Lower lobe of right lung (tissue), 2 donors: Measurements from ENCODE around the gene ATG10. TPM values are rescaled to one million over a fixed set of nuclear protein-coding genes. Genes with fewer than 3 reads are reported as not detected.

Experiments
- ATAC-seq, 2 donors: fragments of 200-7000 bp; cut with Tn5 transposase; one replicate each; pipeline ENCODE4 v1.9.1; 2020 to 2022; ENCODE audit warnings: mild to moderate bottlenecking in 2 of 2, moderate library complexity in 2 of 2
- DNase-seq: peaks from one replicate; pipeline ENCODE4 v3.0.0-alpha.2; 2020
- H3K27ac ChIP-seq: fragments of 200-600 bp; one replicate; pipeline ENCODE4 v1.8.0; 2022
- H3K27me3 ChIP-seq: fragments of 200-600 bp; one replicate; pipeline ENCODE4 v1.8.0; 2022; ENCODE audit warnings: low read depth
- H3K36me3 ChIP-seq: fragments of 200-600 bp; one replicate; pipeline ENCODE4 v1.8.0; 2022; ENCODE audit warnings: mild to moderate bottlenecking
- H3K4me1 ChIP-seq: fragments of 200-600 bp; one replicate; pipeline ENCODE4 v1.8.0; 2022
- H3K4me3 ChIP-seq: fragments of 200-600 bp; one replicate; pipeline ENCODE4 v1.8.0; 2022; ENCODE audit warnings: mild to moderate bottlenecking
- H3K9me3 ChIP-seq: fragments of 200-600 bp; one replicate; pipeline ENCODE4 v1.8.0; 2022
- intact Hi-C: fragments of 100-400 bp; cut with DNase I; formaldehyde crosslinking; loops from one replicate; pipeline ENCODE4 v1.11.0; 2022
- total RNA-seq: library from RNA; stranded (reverse); fragmentation: NEBNext Ultra II Directional; extraction: Animal tissue kit (Norgen Biotek cat#: 25700); gene quantifications from one replicate; pipeline ENCODE4 v1.2.1, GENCODE V29; 2021
- TF ChIP-seq, protein P1 (sequence below): fragments of 200-600 bp; IDR thresholded peaks from one replicate; pipeline ENCODE4 v1.8.0; 2022; ENCODE audit warnings: antibody characterized with exemption, mild to moderate bottlenecking
- donor health status: DM: no; HTN: yes; CAD: no; lungs with severe emphysema.

ATG10 gene
- total RNA-seq, 1 donor from 2014 or later, result 5.4 TPM

DNA sequence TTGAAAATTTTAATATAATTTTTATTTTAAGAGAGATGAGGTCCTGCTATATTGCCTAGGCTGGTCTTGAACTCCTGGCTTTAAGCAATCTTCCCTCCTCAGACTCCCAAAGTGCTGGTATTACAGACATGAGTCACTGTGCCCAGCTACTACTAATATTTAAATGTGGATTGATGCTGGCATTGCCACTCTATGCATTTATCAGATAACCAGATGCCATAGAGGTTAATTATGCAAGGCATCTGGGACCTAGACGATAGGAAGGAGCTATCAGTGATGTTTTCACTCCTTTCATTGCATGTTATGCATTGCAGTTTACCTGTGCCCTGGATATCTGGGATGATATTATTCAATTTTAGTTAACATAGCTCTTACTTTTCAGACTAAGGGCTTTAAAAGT lies 179.4 kb downstream of the ATG10 start:
- no peaks in the 10 kb centered on the region for H3K4me1 ChIP-seq
- TF ChIP-seq, protein P1, sequence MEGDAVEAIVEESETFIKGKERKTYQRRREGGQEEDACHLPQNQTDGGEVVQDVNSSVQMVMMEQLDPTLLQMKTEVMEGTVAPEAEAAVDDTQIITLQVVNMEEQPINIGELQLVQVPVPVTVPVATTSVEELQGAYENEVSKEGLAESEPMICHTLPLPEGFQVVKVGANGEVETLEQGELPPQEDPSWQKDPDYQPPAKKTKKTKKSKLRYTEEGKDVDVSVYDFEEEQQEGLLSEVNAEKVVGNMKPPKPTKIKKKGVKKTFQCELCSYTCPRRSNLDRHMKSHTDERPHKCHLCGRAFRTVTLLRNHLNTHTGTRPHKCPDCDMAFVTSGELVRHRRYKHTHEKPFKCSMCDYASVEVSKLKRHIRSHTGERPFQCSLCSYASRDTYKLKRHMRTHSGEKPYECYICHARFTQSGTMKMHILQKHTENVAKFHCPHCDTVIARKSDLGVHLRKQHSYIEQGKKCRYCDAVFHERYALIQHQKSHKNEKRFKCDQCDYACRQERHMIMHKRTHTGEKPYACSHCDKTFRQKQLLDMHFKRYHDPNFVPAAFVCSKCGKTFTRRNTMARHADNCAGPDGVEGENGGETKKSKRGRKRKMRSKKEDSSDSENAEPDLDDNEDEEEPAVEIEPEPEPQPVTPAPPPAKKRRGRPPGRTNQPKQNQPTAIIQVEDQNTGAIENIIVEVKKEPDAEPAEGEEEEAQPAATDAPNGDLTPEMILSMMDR, result no peak
- no peak overlapping the region for H3K27ac ChIP-seq
- H3K9me3 ChIP-seq, result no peaks in the 10 kb centered on the region
- intact Hi-C loops, result no loop called here
- no peaks in the 10 kb centered on the region for H3K27me3 ChIP-seq
- no peak overlapping the region for H3K4me3 ChIP-seq
- no peak for ATAC-seq
- DNase-seq, result no peak
- H3K36me3 ChIP-seq, result no peaks in the 10 kb centered on the region

DNA sequence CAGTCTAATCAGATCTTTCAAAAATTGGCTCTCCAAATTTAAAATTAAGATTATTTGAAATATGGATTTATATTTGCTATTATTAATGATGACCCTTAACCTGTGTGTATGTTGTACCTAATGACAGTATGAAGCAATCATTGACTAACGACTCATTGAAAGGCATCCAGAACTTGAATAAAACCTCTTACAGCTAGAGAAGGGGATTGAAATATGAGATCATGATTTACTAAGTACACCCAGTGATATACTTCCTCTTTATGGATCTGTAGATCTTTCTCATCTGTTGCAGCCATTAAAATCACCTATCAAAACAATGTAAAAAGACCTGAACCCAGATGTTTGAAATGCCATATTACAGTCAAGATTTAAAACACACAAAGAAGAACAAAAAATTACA lies 179.8 kb downstream of the ATG10 start:
- H3K36me3 ChIP-seq, result no peaks in the 10 kb centered on the region
- no peak overlapping the region for H3K27ac ChIP-seq
- no peaks in the 10 kb centered on the region for H3K27me3 ChIP-seq
- no peaks in the 10 kb centered on the region for H3K4me1 ChIP-seq
- H3K4me3 ChIP-seq, result no peak overlapping the region
- intact Hi-C loops, result no loop called here
- H3K9me3 ChIP-seq, result no peaks in the 10 kb centered on the region
- DNase-seq (no peak), ATAC-seq (no peak)
- TF ChIP-seq, protein P1, result no peak

DNA sequence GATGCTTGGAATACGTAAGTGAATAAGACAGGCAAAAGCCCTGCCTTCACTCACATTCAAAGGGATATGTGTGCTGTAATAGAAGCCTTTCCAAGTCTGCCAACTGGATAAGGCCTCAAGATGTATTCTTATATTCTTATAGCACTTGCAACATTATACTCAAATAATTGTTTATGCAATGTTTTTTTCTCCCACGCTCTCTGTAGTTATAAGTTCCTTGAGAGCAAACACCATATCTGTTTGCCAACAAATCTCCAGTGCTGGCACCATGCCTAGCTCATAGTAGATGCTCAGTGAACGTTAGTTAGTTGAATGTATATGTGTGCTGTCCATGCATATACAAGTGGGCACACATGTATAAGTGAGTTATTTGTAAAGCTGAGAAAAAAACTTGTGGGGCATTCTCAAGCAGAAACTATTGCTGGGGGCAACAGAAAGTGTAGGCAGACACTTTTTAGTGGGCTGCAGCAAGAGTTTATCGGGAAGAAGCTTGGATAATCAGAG lies 181.2 kb downstream of the ATG10 start:
- intact Hi-C loops, result no loop called here
- ATAC-seq (no peak), DNase-seq (no peak)
- no peaks in the 10 kb centered on the region for H3K9me3 ChIP-seq
- H3K4me3 ChIP-seq, result no peak overlapping the region
- H3K4me1 ChIP-seq, result no peaks in the 10 kb centered on the region
- TF ChIP-seq, protein P1, result no peak
- H3K27ac ChIP-seq, result no peak overlapping the region
- H3K36me3 ChIP-seq, result no peaks in the 10 kb centered on the region
- H3K27me3 ChIP-seq, result no peaks in the 10 kb centered on the region

DNA sequence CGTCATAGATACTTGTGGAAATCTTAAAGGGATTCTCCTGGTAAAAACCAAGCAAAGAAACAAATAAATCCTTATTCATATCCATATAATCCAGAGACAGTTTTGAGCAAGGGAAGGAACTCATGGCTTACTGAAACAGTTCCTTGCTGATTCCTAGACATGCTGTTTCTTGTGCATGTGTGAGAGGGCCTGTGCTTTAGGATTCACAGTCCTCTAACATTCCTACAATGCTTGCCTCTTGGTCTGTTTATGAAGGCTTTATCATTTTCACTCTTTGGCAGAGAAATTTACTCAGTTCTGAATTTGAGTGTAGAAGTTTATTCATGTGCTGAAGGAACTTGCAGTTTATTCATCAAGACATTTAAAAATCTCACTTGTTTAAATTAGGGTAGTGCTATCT lies 183.0 kb downstream of the ATG10 start:
- H3K4me3 ChIP-seq, result no peak overlapping the region
- ATAC-seq (no peak), DNase-seq (no peak)
- H3K4me1 ChIP-seq, result no peaks in the 10 kb centered on the region
- H3K27me3 ChIP-seq, result no peaks in the 10 kb centered on the region
- TF ChIP-seq, protein P1, result no peak
- H3K36me3 ChIP-seq, result no peaks in the 10 kb centered on the region
- H3K9me3 ChIP-seq, result no peaks in the 10 kb centered on the region
- intact Hi-C loops, result no loop called here
- H3K27ac ChIP-seq, result no peak overlapping the region

DNA sequence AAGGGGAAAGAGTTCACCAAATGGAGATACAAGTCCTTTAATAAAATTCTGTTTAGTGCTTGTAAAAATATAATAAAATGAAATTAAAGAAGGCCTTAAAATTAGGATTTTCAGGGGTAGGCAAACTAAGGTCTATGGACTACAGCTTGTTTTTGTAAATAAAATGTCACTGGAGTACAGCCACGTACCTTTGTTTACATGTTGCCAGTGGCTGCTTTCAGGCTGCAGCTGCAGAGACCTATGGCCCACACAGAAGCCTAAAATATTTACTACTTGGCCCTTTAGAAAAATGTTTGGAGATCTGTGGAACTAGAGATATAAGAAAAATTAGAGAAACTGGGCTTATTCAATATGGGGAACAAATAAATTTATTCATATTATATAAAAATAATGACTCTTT lies 183.5 kb downstream of the ATG10 start:
- ATAC-seq, result no peak
- no peak for DNase-seq
- H3K27me3 ChIP-seq, result no peaks in the 10 kb centered on the region
- TF ChIP-seq, protein P1, result no peak
- no peaks in the 10 kb centered on the region for H3K4me1 ChIP-seq
- H3K36me3 ChIP-seq, result no peaks in the 10 kb centered on the region
- no peak overlapping the region for H3K27ac ChIP-seq
- intact Hi-C loops, result no loop called here
- no peak overlapping the region for H3K4me3 ChIP-seq
- H3K9me3 ChIP-seq, result no peaks in the 10 kb centered on the region

DNA sequence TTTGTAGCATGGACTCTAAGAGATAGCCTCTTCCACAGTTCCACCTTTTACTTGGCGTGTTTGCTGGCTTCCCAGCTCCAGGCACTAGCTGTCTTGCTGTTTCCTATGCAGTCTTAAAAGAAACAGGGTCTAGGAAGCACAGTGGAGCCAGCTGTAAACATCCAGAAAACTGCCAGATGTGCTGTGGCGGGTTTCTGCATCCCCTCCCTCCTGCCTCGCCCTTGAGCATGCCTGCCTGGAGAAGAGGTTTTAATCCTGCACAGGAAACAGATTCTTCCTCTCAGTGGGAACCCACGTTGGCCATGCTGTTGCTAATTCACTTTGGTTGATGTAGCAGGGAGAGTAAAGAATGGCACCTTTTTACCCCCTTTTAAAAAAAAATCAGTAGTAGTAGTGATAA lies 185.1 kb downstream of the ATG10 start:
- no peak overlapping the region for H3K27ac ChIP-seq
- no peak overlapping the region for H3K4me3 ChIP-seq
- DNase-seq (no peak), ATAC-seq (no peak)
- no peaks in the 10 kb centered on the region for H3K36me3 ChIP-seq
- intact Hi-C loops, result no loop called here
- H3K4me1 ChIP-seq, result no peaks in the 10 kb centered on the region
- no peaks in the 10 kb centered on the region for H3K9me3 ChIP-seq
- no peaks in the 10 kb centered on the region for H3K27me3 ChIP-seq
- TF ChIP-seq, protein P1, result no peak
